Activated CD4-positive, alpha-beta T cell treated with anti-CD3 and anti-CD28 coated beads for 36 hours (primary cell): ENCODE results near the gene KIRREL3. TPM values are rescaled to one million over a fixed set of nuclear protein-coding genes. Genes with fewer than 3 reads are reported as not detected.
"Not testable (repeated sequence)": the region's sequence is repeated elsewhere in the genome, so short reads cannot be mapped to it uniquely, and the experiment has no call there.

Experiments used
- ATAC-seq: fragments of 200-7000 bp; cut with Tn5 transposase; one replicate; pipeline ENCODE4 v1.10.0; 2021; ENCODE audit warnings: mild to moderate bottlenecking, moderate library complexity
- CTCF ChIA-PET: fragments of 350-600 bp; sonication (Branson Sonifier 250); formaldehyde crosslinking; loops from one replicate; lab custom pipeline; 2021; ENCODE audit warnings: antibody characterized with exemption; lab: Charles Lee
- POLR2A ChIA-PET: fragments of 350-600 bp; sonication (Branson Sonifier 250); formaldehyde crosslinking; loops from one replicate; lab custom pipeline; 2021; ENCODE audit warnings: antibody characterized with exemption, inconsistent platforms; lab: Charles Lee
- DNase-seq: peaks from one replicate; pipeline ENCODE4 v3.0.0-alpha.2; 2020
- H3K27ac Mint-ChIP-seq: one replicate; pipeline ENCODE4 v1.8.0; 2021; ENCODE audit warnings: mixed read lengths
- H3K27me3 Mint-ChIP-seq: one replicate; pipeline ENCODE4 v1.8.0; 2021; ENCODE audit warnings: mixed read lengths
- H3K36me3 Mint-ChIP-seq: one replicate; pipeline ENCODE4 v1.8.0; 2021; ENCODE audit warnings: low read depth, mixed read lengths
- H3K4me1 Mint-ChIP-seq: one replicate; pipeline ENCODE4 v1.8.0; 2021; ENCODE audit warnings: mixed read lengths
- H3K4me3 Mint-ChIP-seq: one replicate; pipeline ENCODE4 v1.8.0; 2021; ENCODE audit warnings: mild to moderate bottlenecking, moderate library complexity, mixed read lengths
- H3K9me3 Mint-ChIP-seq: one replicate; pipeline ENCODE4 v1.8.0; 2021; ENCODE audit warnings: low read depth, mixed read lengths
- intact Hi-C, 2 experiments: fragments of 100-400 bp; cut with DNase I in 1 of 2; cut with micrococcal nuclease in 1 of 2; formaldehyde crosslinking; loops; one replicate each; pipeline versions ENCODE4 v1.14.2 to v1.15.1; 2022 to 2024; cut with DNase I, micrococcal nuclease
- total RNA-seq, 2 experiments: library from RNA; stranded (reverse); gene quantifications; one replicate each; pipeline ENCODE4 v1.2.3, GENCODE V29; 2021

Gene KIRREL3
- total RNA-seq, 2 experiments from 2014 or later = not detected

- ChIA-PET CTCF (no interaction called here), POLR2A (no interaction called here)
- no peak overlapping the region for H3K4me3 Mint-ChIP-seq
- H3K27me3 Mint-ChIP-seq = no peaks in the 10 kb centered on the region
- no peak for DNase-seq
- H3K9me3 Mint-ChIP-seq = no peaks in the 10 kb centered on the region
- no peak overlapping the region for H3K27ac Mint-ChIP-seq
- intact Hi-C loops = no loop called here
- no peaks in the 10 kb centered on the region for H3K4me1 Mint-ChIP-seq
- no peaks in the 10 kb centered on the region for H3K36me3 Mint-ChIP-seq
- no peak for ATAC-seq
Measured at GRCh38 chr11:126391970-126392632, 608.5 kb downstream of the KIRREL3 start.

DNA sequence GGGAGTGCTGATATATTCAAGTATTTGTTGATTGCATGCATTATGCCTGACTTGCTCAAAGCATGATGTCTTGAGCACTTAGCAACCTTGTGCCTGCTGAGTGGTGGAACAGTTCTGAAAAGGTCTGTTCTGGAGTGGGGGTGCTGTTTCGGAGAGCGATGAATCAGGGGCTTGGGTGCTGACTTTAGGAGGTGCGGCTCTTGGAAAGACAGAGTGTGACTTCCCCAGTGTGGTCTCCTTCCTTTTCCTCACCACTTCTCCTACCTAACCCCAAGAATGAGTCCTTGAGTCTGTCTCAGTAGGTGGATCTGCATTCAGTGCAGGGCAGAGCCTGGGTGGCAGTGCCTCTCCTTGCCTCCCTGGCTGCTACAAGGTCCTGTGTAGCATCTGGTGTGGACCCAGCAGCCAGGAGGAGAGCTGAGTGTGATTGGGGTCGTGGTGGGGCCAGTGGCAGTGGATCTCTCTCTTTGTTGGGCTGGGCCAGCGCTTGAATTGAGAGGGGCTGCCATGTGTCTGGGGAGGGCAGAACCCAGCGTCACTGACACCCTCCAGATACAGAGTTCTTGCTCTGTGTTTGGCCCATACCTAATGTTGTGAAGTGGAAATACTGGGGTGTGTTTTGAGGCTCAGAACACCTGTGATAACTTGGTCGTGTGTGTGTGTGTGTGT lies 609.1 kb downstream of the KIRREL3 start:
- H3K27me3 Mint-ChIP-seq = no peaks in the 10 kb centered on the region
- H3K27ac Mint-ChIP-seq = no peak overlapping the region
- no peaks in the 10 kb centered on the region for H3K9me3 Mint-ChIP-seq
- no peak for ATAC-seq
- no peaks in the 10 kb centered on the region for H3K4me1 Mint-ChIP-seq
- ChIA-PET POLR2A (no interaction called here), CTCF (no interaction called here)
- intact Hi-C loops = no loop called here
- H3K36me3 Mint-ChIP-seq = no peaks in the 10 kb centered on the region
- H3K4me3 Mint-ChIP-seq = no peak overlapping the region
- DNase-seq = no peak

GRCh38 chr11:126390272-126390867 lies 610.2 kb downstream of the KIRREL3 start:
- intact Hi-C loops = no loop called here

GRCh38 chr11:126387857-126388256 lies 612.7 kb downstream of the KIRREL3 start:
- H3K27me3 Mint-ChIP-seq = no peaks in the 10 kb centered on the region
- no peaks in the 10 kb centered on the region for H3K4me1 Mint-ChIP-seq
- no peak overlapping the region for H3K4me3 Mint-ChIP-seq
- H3K9me3 Mint-ChIP-seq = no peaks in the 10 kb centered on the region
- ChIA-PET POLR2A (no interaction called here), CTCF (no interaction called here)
- no peaks in the 10 kb centered on the region for H3K36me3 Mint-ChIP-seq
- DNase-seq (no peak), ATAC-seq (no peak)
- intact Hi-C loops = no loop called here
- no peak overlapping the region for H3K27ac Mint-ChIP-seq

More at GRCh38 chr11:126390272-126390867, 610.2 kb downstream of the KIRREL3 start:
- Mint-ChIP-seq H3K4me1 (no peaks in the 10 kb centered on the region), H3K36me3 (no peaks in the 10 kb centered on the region), H3K4me3 (no peak overlapping the region), H3K27me3 (no peaks in the 10 kb centered on the region), H3K9me3 (no peaks in the 10 kb centered on the region), H3K27ac (no peak overlapping the region)
- DNase-seq = no peak
- ChIA-PET CTCF (interaction anchor here (0.7 kb wide), 1 partner anchor 448 kb away, joined by 7 read pairs; no protein-coding TSS in a partner anchor), POLR2A (no interaction called here)
- no peak for ATAC-seq

GRCh38 chr11:126386729-126387071 lies 613.9 kb downstream of the KIRREL3 start:
- CTCF ChIA-PET, intact Hi-C loops, H3K27me3 Mint-ChIP-seq, H3K9me3 Mint-ChIP-seq, H3K36me3 Mint-ChIP-seq, DNase-seq, POLR2A ChIA-PET, H3K27ac Mint-ChIP-seq, H3K4me3 Mint-ChIP-seq, H3K4me1 Mint-ChIP-seq, ATAC-seq: not testable (repeated sequence)

- DNase-seq (no peak), ATAC-seq (no peak)
- H3K4me3 Mint-ChIP-seq = no peak overlapping the region
- ChIA-PET POLR2A (no interaction called here), CTCF (no interaction called here)
- H3K27me3 Mint-ChIP-seq = no peaks in the 10 kb centered on the region
- H3K4me1 Mint-ChIP-seq = no peaks in the 10 kb centered on the region
- no peaks in the 10 kb centered on the region for H3K9me3 Mint-ChIP-seq
- H3K27ac Mint-ChIP-seq = no peak overlapping the region
- no peaks in the 10 kb centered on the region for H3K36me3 Mint-ChIP-seq
- intact Hi-C loops = no loop called here
Measured at GRCh38 chr11:126385991-126386728, 614.4 kb downstream of the KIRREL3 start.

- ChIA-PET POLR2A (no interaction called here), CTCF (no interaction called here)
- H3K4me3 Mint-ChIP-seq = no peak overlapping the region
- H3K27me3 Mint-ChIP-seq = no peaks in the 10 kb centered on the region
- intact Hi-C loops = no loop called here
- H3K4me1 Mint-ChIP-seq = no peaks in the 10 kb centered on the region
- no peaks in the 10 kb centered on the region for H3K9me3 Mint-ChIP-seq
- ATAC-seq (no peak), DNase-seq (no peak)
- no peak overlapping the region for H3K27ac Mint-ChIP-seq
- H3K36me3 Mint-ChIP-seq = no peaks in the 10 kb centered on the region
Measured at GRCh38 chr11:126384449-126385070, 616.0 kb downstream of the KIRREL3 start.

DNA sequence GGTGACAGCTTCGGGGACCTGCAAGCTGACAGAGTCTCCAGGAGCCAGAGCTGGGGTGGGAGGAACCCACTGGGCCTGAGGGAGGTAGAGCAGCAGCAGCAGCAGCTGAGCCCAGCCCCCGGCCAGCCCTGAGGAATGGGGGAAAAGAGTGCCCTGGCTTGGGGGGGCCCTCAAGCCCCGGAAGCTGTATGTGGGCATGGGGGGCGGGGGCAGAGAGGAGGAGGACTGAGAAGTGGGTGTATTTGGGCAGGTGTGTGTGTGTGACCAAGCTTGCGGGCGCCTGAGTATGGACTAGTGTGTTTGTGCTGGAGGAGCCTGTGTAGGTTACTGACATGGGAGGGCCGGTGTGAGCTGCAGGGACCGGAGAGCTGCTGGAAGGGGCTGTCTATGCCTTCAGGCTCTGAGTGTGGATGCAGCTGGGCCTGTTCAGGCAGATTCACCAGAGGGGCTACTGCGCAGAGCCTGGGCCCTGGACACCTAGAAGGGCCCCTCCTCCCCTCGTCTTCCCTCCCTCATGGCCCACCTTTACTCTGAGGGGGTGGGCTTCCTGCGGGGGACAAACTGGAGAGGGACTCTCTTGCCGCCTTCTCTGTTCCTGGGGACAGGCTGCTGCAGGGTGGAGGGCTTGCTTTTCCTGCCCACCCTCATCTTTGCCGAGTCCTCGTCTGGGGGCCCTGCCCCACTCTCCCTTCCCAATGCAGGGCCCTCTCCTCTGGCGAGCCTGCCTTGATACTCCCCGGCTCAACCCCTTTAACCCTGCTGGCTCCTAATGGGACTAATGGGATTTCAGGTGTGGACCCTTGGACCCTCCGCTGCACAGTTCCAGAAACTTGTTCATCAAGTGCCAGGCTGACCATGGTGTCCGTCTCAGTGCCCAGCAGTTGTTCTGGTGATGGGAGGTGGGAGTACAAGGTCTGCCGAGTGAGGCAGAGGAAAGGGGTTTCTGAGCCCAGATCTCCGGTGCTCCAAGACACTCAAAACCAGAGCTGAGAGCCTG lies 616.9 kb downstream of the KIRREL3 start:
- intact Hi-C loops = no loop called here
- no peaks in the 10 kb centered on the region for H3K27me3 Mint-ChIP-seq
- no peak for DNase-seq
- H3K4me3 Mint-ChIP-seq = no peak overlapping the region
- H3K36me3 Mint-ChIP-seq = no peaks in the 10 kb centered on the region
- H3K9me3 Mint-ChIP-seq = no peaks in the 10 kb centered on the region
- no peaks in the 10 kb centered on the region for H3K4me1 Mint-ChIP-seq
- no peak for ATAC-seq
- no peak overlapping the region for H3K27ac Mint-ChIP-seq
- ChIA-PET CTCF (interaction anchor here (0.5 kb wide), 1 partner anchor 1362 kb away, joined by 3 read pairs; no protein-coding TSS in a partner anchor), POLR2A (no interaction called here)

GRCh38 chr11:126382641-126383040 lies 617.9 kb downstream of the KIRREL3 start:
- not testable (repeated sequence) for H3K9me3 Mint-ChIP-seq

GRCh38 chr11:126381960-126382359 lies 618.6 kb downstream of the KIRREL3 start:
- CTCF ChIA-PET, H3K4me3 Mint-ChIP-seq, POLR2A ChIA-PET, H3K9me3 Mint-ChIP-seq, intact Hi-C loops, H3K4me1 Mint-ChIP-seq, H3K27me3 Mint-ChIP-seq, ATAC-seq, H3K36me3 Mint-ChIP-seq, DNase-seq, H3K27ac Mint-ChIP-seq: not testable (repeated sequence)

More at GRCh38 chr11:126382641-126383040, 617.9 kb downstream of the KIRREL3 start:
- H3K27me3 Mint-ChIP-seq, CTCF ChIA-PET, H3K36me3 Mint-ChIP-seq, POLR2A ChIA-PET, H3K27ac Mint-ChIP-seq, DNase-seq, ATAC-seq, H3K4me3 Mint-ChIP-seq, intact Hi-C loops, H3K4me1 Mint-ChIP-seq: not testable (repeated sequence)
